ENCODE measurements around the gene EMILIN1.
"Not testable (repeated sequence)": the region's sequence is repeated elsewhere in the genome, so short reads cannot be mapped to it uniquely, and the experiment has no call there.

Gene EMILIN1

DNA sequence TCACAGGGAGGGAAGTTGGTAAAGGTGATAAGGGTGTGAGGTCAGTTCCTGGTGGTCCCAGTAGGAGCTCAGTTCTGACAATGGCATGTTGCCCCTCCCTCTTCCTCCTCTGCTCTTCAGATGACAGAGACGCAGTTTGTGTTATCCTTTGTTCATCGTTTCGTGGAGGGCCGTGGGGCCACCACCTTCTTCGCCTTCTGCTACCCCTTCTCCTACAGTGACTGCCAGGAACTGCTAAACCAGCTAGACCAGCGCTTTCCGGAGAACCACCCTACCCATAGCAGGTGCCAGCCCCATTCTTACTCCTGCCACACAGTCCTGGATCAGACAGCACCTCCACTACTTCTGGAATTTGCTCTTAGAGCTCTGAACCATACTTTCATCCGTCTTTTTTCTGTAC lies 24.6 kb upstream of the EMILIN1 start:
- no peak for DNase-seq (ENCODE audit: low spot score)

DNA sequence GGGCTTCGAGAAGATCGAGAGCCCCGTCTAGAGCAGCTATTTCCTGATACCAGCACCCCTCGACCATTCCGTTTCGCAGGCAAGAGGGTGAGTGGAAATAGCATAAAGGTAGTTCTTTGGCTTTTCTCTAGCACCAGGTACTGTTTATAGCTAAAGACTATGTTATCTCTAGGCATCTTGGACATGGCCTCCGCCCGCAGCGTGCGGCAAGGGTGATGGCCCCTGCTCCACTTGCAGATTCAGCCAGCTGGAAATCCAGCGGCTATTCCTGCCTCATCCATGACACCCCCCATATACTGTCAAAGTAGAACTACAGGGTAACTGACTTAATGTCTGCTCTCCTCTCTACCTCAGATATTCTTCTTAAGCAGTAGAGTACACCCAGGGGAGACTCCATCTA lies 23.7 kb upstream of the EMILIN1 start:
- DNase-seq (ENCODE audit: low spot score): no peak

DNA sequence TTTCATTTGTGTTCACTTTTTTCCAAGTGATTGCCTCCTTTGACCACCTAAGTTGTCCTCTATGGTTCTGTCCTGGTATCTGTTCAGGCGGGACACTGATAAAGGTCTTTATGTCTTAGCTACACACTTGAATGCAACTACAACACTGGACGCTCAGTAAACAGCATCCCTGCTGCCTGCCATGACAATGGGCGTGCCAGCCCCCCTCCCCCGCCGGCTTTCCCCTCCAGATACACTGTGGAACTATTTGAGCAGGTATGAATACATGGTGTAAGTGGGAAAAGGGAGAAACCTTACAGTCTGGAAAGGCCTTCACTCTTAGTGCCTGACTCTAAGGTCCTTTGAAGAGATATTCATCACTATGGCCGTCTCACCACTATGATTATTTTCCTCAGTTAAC lies 21.2 kb upstream of the EMILIN1 start:
- no peak for DNase-seq (ENCODE audit: low spot score)

DNA sequence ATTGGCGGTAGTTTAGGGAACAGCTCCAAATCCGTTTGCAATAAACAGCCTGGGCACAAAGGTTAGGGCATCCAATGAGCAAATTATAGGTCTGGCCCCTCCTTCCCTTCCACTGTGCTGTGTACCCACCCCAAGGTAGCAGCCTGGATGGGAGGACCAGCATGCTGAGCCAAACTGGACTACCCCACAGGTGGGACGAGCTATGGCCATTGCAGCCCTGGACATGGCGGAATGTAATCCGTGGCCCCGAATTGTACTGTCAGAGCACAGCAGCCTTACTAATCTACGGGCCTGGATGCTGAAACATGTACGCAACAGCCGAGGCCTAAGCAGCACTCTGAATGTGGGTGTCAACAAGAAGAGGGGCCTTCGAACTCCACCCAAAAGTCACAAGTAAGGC lies 20.2 kb upstream of the EMILIN1 start:
- DNase-seq (ENCODE audit: low spot score): no peak

DNA sequence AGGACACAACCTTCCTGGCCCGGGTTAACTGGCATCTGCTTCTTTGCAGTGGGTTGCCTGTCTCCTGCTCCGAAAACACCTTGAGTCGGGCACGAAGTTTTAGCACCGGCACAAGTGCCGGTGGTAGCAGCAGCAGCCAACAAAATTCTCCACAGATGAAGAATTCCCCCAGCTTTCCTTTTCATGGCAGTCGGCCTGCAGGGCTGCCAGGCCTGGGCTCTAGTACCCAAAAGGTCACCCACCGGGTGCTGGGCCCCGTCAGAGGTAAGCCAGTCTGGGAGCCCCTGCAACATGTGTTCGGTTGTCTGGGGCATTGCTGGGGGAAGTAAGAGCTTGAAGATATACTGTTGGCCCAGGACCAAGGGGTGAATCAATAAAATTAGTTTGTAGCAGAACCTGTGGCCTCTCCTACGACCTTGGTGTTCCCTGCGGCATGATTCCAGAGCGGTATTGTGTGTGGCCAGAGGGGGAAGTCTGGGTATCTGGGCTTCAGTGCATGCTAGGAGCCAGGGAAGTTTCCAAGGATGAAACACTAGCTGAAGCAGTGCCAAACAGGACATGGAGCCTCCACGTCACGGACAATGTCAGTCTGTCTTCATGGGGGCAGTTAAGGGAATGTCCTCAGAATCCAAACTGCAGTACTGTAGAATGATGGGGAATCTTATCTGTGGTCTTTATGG lies 19.1 kb upstream of the EMILIN1 start:
- no peak for DNase-seq (ENCODE audit: low spot score)

DNA sequence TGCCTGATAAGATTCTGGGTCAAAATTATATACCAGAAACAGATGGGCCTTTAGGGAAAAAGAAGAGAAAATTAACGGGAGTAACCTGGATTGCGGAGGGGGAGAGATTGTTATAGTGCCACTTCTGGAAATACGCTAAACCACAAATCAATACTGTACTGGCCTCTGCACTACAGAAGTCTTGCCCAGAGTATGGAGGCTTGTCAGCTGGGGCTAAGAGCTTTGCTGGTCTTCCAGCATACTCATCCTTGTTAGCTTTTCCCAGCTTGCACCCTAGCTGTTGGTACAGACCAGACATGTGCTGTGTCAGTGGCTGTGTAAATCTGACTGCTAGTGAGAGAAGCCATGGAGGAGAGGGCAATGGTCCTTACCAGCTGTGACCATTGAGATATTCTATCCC lies 18.1 kb upstream of the EMILIN1 start:
- no peak for DNase-seq (ENCODE audit: low spot score)

DNA sequence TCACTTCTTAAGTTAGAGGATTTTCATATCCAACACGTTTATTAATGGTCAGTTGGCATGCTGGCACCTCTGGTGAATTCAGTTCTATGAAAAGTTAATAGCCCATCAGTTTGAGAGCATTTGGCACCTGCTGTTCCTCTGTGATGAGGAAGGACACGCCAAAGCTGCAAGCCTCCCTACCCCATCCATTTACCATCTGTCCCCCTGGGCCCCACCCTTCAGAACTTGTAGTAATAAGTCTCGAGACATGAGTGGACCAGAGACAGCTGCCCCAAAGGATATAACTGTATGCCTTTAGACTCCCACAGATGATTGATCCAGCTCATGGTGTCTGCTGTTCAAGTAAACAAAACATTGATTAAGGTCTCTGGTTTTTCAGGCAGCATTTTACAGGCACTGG lies 13.3 kb upstream of the EMILIN1 start:
- no peak for DNase-seq (ENCODE audit: low spot score)

DNA sequence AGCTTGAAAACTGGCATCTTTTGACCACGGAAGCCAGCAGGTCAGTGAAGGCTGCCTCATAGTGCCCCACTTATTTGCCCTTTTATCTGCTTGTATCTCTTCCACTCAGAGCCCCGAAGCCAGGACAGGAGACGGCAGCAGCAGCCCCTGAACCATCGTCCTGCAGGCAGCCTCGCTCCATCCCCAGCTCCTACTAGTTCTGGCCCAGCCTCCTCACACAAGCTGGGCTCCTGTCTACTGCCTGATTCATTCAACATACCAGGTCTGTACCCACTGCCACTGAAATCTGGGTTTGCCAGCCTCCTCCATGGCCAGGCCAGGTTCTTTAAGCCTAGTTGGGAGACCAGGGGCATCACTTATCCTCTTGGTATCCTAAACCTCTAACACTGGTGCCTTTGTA lies 11.0 kb upstream of the EMILIN1 start:
- no peak for DNase-seq (ENCODE audit: low spot score)

DNA sequence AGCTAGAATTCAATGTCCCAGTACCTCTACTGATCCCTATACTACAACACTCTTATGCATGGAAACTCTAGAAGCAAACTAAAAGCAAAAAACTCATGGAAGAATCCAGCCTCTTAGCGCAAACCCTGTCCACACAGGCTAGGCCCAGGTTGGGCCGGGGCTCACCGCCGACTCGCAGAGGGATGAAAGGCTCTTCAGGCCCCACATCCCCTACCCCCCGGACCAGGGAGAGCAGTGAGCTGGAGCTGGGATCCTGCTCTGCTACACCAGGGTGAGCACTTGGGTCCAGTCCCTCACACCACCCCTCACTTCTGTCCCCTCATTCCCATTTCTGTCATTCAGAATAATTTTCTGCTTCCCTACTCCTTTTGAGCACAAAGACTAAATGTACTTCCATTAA lies 9.0 kb upstream of the EMILIN1 start:
- no peak for DNase-seq (ENCODE audit: low spot score)

DNA sequence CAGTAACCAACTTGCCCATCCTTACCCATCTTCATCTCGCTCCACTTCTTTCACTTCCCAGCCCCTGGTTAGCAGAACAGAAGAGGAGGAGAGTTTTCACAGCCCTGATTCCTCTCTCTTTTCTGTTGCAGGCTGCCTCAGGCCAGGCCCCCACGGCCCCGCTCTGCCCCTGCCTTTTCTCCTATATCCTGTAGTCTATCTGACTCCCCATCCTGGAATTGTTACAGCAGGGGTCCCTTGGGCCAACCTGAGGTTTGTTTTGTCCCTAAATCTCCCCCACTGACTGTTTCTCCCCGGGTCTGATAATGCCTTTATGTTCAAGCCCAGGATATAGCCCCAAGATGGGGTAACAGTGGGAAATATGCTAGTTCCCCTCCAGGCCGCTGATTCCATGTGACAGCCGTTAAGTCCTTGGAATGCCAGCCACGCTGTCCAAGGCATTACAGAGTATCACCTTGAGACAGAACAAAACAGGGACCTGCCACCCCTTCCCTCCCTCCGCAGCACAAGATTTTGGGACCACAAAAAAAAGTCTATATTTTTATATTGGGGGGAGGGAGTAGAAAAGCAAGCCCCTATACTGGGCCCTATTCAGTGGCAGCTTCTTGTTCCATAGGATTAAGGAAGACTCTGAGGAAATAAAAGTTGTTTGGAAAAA lies 8.3 kb upstream of the EMILIN1 start:
- DNase-seq (ENCODE audit: low spot score): no peak

DNA sequence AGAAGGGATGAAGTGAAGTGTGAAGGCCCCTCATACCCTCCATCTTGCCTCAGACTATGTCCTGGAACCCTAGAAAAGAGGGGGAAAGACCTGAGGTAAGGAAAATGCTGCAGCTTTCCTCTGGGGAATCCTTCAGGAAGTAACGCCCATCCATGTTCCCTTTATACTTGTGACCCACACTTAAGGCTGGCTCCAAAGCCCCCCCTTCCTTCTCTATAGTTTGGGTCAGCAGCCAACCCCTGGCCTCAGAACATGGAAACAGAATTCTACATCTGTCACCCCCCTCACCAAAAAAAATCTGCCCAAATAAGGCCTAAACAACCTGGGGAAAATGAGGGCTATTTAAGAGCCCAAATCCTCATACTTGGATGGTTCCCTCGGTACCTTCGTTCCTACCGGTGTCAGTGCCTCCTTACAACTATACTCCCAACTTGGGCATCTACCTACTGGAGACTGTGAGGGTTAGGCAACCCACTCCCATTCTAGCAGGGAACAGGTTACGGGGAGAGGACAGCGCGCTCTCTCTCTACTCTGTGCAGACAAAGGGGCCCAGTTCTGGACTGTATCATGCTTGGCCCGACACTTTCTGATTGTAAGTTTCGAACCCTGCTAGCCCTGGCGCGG lies 7.7 kb upstream of the EMILIN1 start:
- no peak for DNase-seq (ENCODE audit: low spot score)

DNA sequence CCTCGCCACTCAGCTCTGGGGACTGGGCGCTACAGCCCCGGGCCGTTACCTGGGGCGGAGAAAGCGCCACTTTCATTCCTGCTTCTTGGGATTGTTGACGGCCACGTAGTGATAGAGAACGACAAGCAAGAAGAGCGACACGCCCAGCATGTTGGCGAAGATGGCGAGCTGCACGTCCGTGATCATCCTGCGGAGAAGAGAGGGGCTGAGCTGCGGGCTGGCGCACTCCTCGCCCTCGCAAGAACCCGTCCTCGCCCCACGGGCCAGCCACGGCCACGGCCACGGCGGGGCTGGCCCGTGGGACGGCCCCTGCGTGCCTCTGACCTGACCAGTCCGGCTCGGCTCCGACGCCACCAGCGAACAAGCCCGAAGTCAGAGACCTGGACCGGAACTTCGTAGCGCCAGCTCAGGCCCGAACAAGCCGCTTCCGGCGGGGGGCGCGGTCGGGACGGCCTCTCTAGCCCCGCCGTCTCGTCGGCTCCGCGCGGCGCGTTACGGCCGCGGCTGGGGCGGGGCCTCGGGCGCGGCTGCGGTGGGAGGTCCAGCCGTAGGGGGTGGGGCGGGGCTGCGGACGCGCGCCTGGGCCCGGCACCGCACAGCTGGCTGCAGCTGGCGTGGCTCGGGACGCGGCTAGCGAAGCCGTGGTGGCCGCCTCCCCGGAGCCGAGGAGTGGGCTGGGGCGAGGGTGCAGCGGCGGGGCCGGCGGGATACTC lies 7.0 kb upstream of the EMILIN1 start, which contains the start of gene OST4:
Gene OST4, minus strand, starts transcription at position 378 of the 713 bp plus-strand sequence.
- DNase-seq (ENCODE audit: low spot score): peak; percentile 93

DNA sequence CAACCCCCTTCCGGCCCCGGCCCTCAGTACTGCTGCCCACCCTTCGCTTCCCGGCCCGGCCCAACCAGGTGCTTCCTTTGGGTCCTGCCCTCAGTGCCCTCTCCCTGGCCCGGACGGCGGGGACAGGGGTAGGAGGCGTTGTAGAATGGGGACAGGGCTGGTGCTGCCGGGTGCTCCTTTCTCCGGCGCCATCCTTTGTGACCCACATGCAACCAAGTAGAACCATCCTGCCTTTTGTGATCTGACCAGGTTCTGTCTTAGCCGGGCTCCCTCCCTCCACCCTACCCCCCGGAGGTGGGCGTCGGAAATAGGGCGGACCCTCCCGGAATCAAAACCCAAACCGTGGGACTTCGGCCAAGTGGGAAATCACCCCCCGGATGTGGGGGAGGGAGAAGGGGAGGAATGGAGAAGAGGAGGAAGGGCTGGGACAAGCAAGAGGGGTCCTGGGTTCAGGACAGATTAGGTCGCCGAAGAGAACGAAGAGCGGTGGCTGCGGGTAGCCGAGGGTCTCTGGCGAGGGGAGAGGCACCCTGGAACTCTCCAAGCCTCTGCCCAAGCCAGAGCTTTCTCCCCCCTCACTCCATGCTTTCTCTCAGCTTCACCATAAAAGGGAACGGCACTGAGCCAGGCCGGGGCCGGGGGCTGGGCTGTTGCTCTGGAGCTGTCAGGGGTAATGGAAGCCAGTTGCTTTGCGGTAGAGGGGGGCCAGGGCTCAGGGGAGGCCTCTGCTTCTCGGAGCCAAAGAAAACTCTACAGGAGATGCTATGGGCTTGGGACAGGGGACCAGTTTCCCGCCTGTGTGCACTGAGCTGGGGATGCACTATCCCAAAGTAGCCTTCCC lies 6.2 kb upstream of the EMILIN1 start:
- no peak for DNase-seq (ENCODE audit: low spot score)

DNA sequence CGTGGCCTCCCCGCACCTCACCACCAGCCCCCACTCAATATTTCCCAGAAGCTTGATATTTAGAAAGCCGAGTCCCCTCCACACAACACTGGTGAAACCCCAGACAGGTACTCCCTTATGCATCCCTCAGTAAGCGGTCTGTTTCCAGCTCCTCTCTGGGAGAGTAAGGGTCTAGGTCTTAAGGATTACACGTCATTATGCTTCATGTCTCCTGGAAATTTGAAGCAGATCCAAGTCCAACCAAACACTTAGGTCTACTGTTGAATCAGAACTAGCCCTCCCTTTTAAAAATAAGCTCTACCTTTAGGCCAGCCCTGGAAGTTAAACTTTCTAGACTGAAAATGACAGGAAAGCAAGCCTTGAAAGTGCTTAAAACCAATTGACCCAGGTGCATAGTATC lies 5.5 kb upstream of the EMILIN1 start:
- DNase-seq (ENCODE audit: low spot score): no peak

DNA sequence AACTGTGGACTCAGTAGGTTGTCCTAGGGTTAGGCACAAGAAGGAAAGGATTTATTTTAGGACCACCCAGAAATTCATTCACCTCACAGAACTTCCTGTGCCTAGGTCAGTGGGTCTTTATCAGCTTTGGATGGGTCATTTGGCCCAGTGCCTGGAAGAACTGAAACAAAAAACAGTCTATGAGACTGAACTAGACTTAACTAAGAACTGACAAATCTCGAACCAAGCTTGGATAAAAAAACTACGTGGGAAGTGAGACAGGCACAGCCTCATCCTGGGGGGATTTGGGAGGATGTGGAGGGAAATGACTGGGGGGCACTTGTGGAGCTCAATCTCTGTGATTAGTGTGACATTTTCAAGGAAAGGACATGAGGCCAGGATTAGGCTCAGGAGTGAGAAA lies 4.6 kb upstream of the EMILIN1 start:
- no peak for DNase-seq (ENCODE audit: low spot score)

DNA sequence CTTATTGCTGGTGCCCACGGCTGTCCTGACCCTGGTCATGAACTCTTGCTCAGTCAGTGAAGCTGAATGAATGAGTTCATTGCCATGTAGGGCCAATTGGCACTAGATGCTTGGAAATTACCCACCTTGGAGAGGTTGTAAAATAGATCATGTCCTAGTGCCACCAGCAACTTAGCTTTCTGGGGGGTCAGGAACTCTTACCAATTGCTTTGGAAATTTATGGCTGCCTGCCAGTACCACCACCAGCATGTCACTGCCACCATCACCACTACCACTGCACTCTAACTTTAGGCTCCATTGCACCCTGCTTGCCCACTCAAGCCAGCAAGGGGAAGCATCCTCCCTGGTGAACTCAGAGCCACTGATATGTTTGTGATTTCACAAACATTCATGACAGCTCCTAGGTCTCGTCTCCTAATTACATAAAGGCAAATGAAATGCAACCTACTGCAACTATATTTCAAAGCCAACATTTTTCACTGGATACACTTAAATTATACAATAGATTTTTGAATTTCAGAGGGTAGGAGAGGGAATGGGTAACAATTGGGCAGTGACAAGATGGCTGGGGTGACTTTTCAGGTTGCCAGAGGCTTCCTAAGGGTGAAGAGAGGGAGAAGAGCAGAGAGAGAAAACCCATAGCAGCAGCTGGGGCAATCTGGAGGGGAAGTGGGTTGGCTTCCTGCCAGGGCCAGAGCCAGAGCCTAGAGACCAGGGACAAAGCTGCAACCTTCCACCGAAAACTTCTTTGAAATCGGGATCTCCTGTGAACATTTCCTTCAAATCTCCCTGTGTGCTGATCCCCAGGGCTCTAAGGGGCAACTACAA lies 3.5 kb upstream of the EMILIN1 start:
- no peak for DNase-seq (ENCODE audit: low spot score)

DNA sequence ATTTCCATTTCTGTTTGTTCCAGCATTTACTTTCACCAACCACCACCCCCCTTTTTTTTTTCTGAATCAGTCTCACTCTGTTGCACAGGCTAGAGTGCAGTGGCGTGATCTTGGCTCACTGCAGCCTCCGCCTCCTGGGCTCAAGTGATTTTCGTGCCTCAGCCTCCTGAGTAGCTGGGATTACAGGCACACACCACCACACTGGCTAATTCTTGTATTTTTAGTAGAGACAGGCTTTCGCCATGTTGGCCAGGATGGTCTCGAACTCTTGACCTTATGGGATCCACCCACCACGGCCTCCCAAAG lies 2.9 kb upstream of the EMILIN1 start:
- DNase-seq (ENCODE audit: low spot score): not testable (repeated sequence)

DNA sequence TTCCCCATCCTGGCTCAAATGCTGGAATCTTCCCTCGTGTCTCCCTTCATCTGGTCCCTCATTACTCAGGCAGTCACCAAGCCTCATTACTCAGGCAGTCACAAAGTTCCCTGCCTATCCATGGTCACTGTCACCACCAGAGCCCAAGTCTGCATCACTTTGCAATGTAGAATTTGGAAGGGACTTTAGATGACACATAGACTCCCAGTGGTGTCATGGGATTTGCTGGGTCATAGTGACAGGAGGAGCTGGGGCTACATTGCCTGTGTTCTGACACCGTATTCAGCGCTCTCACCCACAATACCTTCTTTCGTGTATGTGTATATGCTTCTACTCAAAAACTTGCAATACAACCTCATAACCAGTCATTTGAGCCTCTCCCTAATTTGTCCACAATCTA lies 2.1 kb upstream of the EMILIN1 start:
- DNase-seq (ENCODE audit: low spot score): no peak

DNA sequence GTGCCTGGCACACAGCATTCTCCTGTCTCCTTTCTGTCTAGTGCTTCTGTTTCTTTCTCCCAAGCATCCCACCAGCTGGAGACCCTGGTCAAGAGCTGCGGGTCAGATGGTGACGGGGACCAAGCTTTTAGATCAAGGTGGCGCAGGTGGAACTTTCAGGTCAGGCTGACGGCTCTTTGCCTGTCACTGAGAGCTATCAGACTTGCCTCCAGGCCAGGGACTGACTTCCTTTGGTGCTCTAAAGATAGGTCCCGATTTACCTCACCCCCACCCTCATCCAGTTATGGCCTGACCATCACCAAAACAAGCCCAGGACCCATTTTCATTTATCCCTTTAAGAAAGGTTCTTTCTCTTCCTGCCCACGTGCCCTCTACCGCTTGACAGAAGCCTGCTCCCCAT lies 1.2 kb upstream of the EMILIN1 start:
- DNase-seq (ENCODE audit: low spot score): no peak

DNA sequence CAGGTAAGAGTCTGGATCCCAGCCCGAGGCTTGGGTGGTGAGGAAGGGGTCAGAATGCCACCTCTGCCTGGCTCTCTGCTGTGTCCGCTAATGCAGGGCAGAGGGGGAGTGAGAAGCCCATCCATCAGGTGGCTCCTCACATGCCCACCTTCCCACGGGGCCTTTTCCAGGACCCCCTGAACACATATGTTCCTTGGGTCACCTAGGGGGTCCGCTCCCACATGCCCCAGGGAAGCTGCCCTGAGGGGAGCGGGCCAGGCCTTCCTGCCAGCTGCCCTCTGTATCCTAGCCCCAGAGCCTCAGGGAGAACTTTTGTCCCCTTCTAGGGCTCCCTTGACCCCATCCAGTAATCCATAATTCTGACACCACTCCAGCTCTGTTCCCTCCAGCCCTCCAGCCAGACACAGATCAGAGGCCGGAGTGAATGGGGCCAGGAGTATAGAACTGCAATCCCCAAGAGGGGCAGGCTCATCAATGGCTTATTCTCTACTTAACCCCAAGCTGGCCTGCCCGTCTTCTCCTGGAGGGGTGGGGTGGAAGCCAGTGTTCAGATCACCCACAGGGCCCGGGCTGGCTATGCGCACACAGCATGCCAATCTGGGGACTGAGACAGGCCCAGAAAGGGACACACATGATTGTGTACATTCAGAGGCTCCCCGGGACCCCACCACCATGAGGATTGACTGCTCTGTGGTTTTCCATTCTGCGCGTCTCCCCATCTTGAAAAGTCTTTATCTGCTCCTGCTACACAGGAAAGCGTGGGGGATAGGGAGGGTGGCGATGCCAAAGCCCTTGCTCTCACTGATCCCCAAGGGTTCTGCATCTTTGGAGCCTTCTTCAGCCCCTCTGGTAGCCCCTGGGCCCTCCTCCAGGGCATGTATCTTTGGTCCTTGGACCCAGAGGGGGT lies 1.1 kb downstream of the EMILIN1 start:
- DNase-seq (ENCODE audit: low spot score): no peak
